ENCODE data around the gene MED14. TPM values are rescaled to one million over a fixed set of nuclear protein-coding genes. Genes with fewer than 3 reads are reported as not detected.

The MED14 gene
- total and polyA plus RNA-seq, 2 donors (not counting 1 experiment from before 2014, with no cell fraction given), result 26.4 to 63.5 TPM

DNA sequence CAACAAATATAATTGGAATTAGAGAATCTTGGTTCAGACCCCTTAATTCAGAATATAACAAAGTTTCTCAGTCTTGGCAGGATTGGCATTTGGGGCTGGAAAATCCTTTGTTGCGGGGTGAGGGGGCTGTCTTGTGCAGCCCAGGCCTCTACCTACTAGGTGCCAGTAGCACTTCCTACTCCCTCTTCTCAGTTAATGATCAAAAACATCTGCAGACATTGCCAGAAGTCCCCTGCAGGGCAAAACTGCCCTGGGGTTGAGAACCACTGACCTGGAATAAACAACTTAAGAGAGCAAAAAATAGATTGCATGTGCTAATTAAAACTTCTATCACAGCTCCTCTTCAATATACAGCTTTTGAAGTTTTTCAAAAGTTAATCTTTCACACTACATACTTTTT, 51.2 kb downstream of the MED14 start:
- Histone ChIP-seq H3K4me2 (replicated peaks; ENCODE audit: low read depth, low read length, poor library complexity, severe bottlenecking) (peak overlapping the region; percentile 36), H3K27me3 (replicated peaks in 1 of 4; ENCODE audit: control extremely low read depth in 1 of 4, control insufficient read depth in 3 of 4, insufficient read depth in 4 of 4, low read length in 3 of 4) (no peaks in the 10 kb centered on the region), H3K9ac (ENCODE audit: low read length) (no peak overlapping the region), H3K27ac (ENCODE audit: low read length in 2 of 2) (peak overlapping the region in 1 of 2 donors; percentile 7), H3K4me3 (ENCODE audit: control extremely low read depth in 1 of 5, extremely low read depth in 1 of 5, insufficient read depth in 1 of 5, low read depth in 2 of 5, low read length in 4 of 5) (no peak overlapping the region), H3K36me3 (replicated peaks in 1 of 2; ENCODE audit: control extremely low read depth in 1 of 2, control insufficient read depth in 1 of 2, extremely low read depth in 1 of 2, insufficient read depth in 2 of 2, low read length in 1 of 2) (peaks cover 9 to 45% of the 10 kb centered on the region in 2 experiments), H3K79me2 (ENCODE audit: control insufficient read depth, insufficient read depth, low read length) (no peaks in the 10 kb centered on the region), H2AFZ (ENCODE audit: insufficient read depth, low read depth, low read length, poor library complexity, severe bottlenecking) (no peak overlapping the region), H4K20me1 (ENCODE audit: control insufficient read depth, insufficient read depth, low read length, poor library complexity, severe bottlenecking) (no peaks in the 10 kb centered on the region), H3K9me3 (ENCODE audit: control extremely low read depth in 1 of 3, control insufficient read depth in 2 of 3, insufficient read depth in 1 of 3, low read length in 2 of 3) (no peaks in the 10 kb centered on the region), H3K4me1 (ENCODE audit: control insufficient read depth in 2 of 2, insufficient read depth in 2 of 2, low read length in 2 of 2) (peaks cover 15 to 16% of the 10 kb centered on the region in 2 donors)
- ChIA-PET CTCF (interaction anchor here (1.0 to 1.4 kb wide), 2 partner anchors 31 to 110 kb away, joined by 3 read pairs; no protein-coding TSS in a partner anchor), POLR2A (no interaction called here)
- H3K4me1 Mint-ChIP-seq, result peaks cover 25% of the 10 kb centered on the region
- DNase-seq, result no peak
- no peaks in the 10 kb centered on the region for H3K9me3 Mint-ChIP-seq (ENCODE audit: insufficient read depth)
- ATAC-seq (ENCODE audit: low read depth), result peak; percentile 33
- intact Hi-C loops (cut with micrococcal nuclease), result loop anchor here (10.0 kb wide), 1 partner anchor 51 kb away; the partner anchor contains the start of gene MED14
- no peaks in the 10 kb centered on the region for H3K27me3 Mint-ChIP-seq
- peak overlapping the region; percentile 67 for H3K27ac Mint-ChIP-seq
- H3K4me3 Mint-ChIP-seq, result peak overlapping the region; percentile 19
- WGBS (ENCODE audit: insufficient coverage), result no CpG with 5 or more reads among the region's 1 CpG
- no peak for TF ChIP-seq CTCF (IDR thresholded peaks at IDR 0.05)
- no peak for TF ChIP-seq EZH2 (IDR thresholded peaks at IDR 0.05; ENCODE audit: borderline replicate concordance, insufficient read depth, low read depth, low read length, poor library complexity, severe bottlenecking)

DNA sequence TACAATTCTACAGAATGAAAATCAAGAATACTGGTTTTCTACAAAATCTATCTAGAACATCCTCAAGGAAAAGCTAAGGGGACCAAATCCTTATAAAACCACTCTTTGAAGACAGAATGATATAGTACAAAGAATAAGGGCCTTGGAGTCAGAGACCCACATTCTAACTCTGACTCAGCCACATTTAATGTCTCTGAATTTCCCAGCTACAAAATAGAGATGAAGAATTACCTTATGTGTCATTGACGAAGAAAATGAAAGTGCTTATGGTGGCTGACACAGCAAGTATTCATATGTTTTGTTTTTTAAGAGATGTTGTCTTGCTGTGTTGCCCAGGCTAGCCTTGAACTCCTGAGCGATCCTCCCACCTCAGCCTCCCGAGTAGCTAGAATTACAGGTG, 52.1 kb downstream of the MED14 start:
- Histone ChIP-seq H3K4me2 (replicated peaks; ENCODE audit: low read depth, low read length, poor library complexity, severe bottlenecking) (no peak overlapping the region), H4K20me1 (ENCODE audit: control insufficient read depth, insufficient read depth, low read length, poor library complexity, severe bottlenecking) (no peaks in the 10 kb centered on the region), H3K27ac (ENCODE audit: low read length in 2 of 2) (peak overlapping the region in 1 of 2 donors; percentile 7), H2AFZ (ENCODE audit: insufficient read depth, low read depth, low read length, poor library complexity, severe bottlenecking) (no peak overlapping the region), H3K9ac (ENCODE audit: low read length) (no peak overlapping the region), H3K36me3 (replicated peaks in 1 of 2; ENCODE audit: control extremely low read depth in 1 of 2, control insufficient read depth in 1 of 2, extremely low read depth in 1 of 2, insufficient read depth in 2 of 2, low read length in 1 of 2) (peaks cover 6 to 37% of the 10 kb centered on the region in 2 experiments), H3K79me2 (ENCODE audit: control insufficient read depth, insufficient read depth, low read length) (no peaks in the 10 kb centered on the region), H3K27me3 (replicated peaks in 1 of 4; ENCODE audit: control extremely low read depth in 1 of 4, control insufficient read depth in 3 of 4, insufficient read depth in 4 of 4, low read length in 3 of 4) (no peaks in the 10 kb centered on the region), H3K4me1 (ENCODE audit: control insufficient read depth in 2 of 2, insufficient read depth in 2 of 2, low read length in 2 of 2) (peaks cover 15 to 16% of the 10 kb centered on the region in 2 donors), H3K4me3 (ENCODE audit: control extremely low read depth in 1 of 5, extremely low read depth in 1 of 5, insufficient read depth in 1 of 5, low read depth in 2 of 5, low read length in 4 of 5) (no peak overlapping the region), H3K9me3 (ENCODE audit: control extremely low read depth in 1 of 3, control insufficient read depth in 2 of 3, insufficient read depth in 1 of 3, low read length in 2 of 3) (no peaks in the 10 kb centered on the region)
- no peak for ATAC-seq (ENCODE audit: low read depth)
- no peak overlapping the region for H3K4me3 Mint-ChIP-seq
- peaks cover 25% of the 10 kb centered on the region for H3K4me1 Mint-ChIP-seq
- no peak for TF ChIP-seq CTCF (IDR thresholded peaks at IDR 0.05)
- POLR2A ChIA-PET, result no interaction called here
- WGBS (ENCODE audit: insufficient coverage), result 80% methylated on average over 1 of the region's 3 CpGs
- H3K9me3 Mint-ChIP-seq (ENCODE audit: insufficient read depth), result no peaks in the 10 kb centered on the region
- no peak overlapping the region for H3K27ac Mint-ChIP-seq
- DNase-seq, result no peak
- intact Hi-C loops (cut with micrococcal nuclease), result loop anchor here (10.0 kb wide), 1 partner anchor 52 kb away; the partner anchor contains the start of gene MED14
- no peaks in the 10 kb centered on the region for H3K27me3 Mint-ChIP-seq
- CTCF ChIA-PET, result interaction anchor here (0.9 to 1.4 kb wide), 2 partner anchors 111 to 144 kb away, joined by 3 read pairs; no protein-coding TSS in a partner anchor

Measured in B cell (primary cell).